HG03108 (cell line): Measurements from ENCODE around the gene RASIP1.
"Not testable (repeated sequence)": the region's sequence is repeated elsewhere in the genome, so short reads cannot be mapped to it uniquely, and the experiment has no call there.

Experiments
- ATAC-seq: cut with Tn5 transposase; IDR thresholded peaks from one replicate; pipeline ENCODE4 v1.9.1; 2021; ENCODE audit warnings: moderate library complexity; ENCODE audit not compliant: unreplicated experiment

The RASIP1 gene

GRCh38 chr19:48740164-48740972 lies at the start of gene RASIP1:
Gene RASIP1 (minus strand): TSS chr19:48740610. CDS start chr19:48740282, 328 bp downstream.
- no peak for ATAC-seq

- not testable (repeated sequence) for ATAC-seq
These were observed 46.9 kb upstream of the RASIP1 start for GRCh38 chr19:48787331-48787730.

- not testable (repeated sequence) for ATAC-seq
These were observed 46.0 kb upstream of the RASIP1 start for GRCh38 chr19:48786422-48786821.

- no peak for ATAC-seq
These were observed 44.1 kb upstream of the RASIP1 start for GRCh38 chr19:48784527-48784926.

GRCh38 chr19:48780631-48781391 lies 40.4 kb upstream of the RASIP1 start:
- ATAC-seq, result no peak

- ATAC-seq, result no peak
These were observed 39.2 kb upstream of the RASIP1 start for GRCh38 chr19:48779636-48780035.

GRCh38 chr19:48777720-48778119 lies 37.3 kb upstream of the RASIP1 start:
- ATAC-seq, result no peak

DNA sequence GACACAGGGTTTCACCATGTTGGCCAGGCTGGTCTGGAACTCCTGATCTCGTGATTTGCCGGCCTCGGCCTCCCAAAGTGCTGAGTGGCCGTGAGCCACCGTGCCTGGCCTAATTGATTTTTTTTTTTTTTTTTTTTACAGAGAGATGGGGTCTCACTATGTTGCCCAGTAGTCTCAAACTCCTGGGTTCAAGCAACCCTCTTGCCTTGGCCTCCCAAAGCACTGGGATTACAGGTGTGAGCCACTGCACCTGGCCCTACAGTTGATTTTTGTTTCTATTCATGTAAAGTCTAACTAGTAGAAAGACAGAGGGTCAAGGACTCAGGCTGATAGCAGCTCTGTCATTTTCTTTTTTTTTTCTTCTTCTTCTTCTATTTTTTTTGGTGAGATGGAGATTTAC lies 36.7 kb upstream of the RASIP1 start:
- ATAC-seq, result no peak

DNA sequence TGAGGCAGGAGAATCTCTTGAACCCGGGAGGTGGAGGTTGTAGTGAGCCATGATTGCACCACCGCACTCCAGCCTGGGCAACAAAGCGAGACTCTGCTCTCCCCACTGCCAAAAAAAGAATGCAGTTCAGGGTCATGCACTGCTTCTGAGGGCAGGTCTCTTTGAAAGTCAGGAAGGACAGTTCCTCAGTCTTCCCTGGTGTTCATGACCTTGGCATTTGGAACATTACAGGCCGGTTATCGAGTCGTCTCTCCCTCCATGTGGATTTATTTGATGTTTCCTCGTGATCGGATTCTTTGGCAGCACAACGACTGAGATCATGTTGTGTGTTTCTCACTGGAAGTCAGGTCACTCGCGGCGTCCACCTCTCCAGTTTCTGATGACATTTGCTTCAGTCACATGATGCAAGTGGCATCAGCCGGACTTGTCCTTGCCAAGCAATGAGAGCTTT lies 32.1 kb upstream of the RASIP1 start:
- ATAC-seq, result no peak

DNA sequence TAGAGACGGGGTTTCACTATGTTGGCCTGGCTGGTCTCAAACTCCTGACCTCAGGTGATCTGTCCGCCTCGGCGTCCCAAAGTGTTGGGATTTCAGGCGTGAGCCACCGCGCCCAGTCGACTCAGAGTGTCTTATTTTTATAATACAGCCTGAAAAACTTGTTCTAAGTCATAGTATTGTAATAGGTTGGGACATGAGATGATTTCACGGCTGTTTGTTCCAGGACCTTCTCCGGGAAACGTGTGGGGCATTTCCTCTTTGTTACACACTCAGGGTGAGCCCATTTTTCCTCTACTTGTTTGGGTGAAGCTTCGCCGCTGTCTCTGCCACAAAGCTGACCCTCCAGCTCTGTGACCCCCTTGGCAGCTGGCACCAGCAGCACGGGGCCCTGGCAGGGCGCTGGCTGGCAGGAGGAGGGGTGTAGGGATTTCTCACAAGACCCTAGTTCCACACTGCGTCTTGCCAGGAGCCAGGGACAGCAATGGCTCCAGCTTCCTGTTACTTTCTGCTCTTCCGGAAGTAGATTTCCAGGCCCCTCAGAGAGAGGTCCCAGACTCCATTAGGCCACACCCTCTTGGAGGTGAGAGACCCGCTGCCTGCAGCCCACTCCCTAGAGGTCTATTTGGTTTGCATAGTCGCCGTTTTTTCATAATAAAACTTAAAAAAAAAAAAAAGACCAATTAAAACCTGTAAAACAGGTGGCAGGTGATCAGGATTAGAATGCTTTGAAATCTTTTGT lies 30.5 kb upstream of the RASIP1 start:
- no peak for ATAC-seq

DNA sequence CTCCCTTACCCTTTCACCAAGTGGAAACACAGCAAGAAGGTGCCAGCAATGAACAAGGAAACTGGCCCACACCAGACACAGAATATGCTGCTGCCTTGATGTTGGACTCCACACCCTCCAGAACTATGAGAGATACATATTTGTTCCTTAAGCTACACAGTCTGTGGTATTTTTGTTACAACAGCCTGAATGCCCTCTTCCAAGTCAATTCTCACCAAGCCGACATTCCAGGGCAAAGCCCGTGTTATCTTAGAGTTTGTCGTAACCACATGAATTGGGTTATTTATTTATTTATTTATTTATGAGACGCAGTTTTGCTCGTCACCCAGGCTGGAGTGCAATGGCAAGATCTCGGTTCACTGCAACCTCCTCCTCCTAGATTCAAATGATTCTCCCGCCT lies 29.9 kb upstream of the RASIP1 start:
- ATAC-seq, result no peak

- no peak for ATAC-seq
These were observed 28.7 kb upstream of the RASIP1 start for GRCh38 chr19:48768994-48769713.

DNA sequence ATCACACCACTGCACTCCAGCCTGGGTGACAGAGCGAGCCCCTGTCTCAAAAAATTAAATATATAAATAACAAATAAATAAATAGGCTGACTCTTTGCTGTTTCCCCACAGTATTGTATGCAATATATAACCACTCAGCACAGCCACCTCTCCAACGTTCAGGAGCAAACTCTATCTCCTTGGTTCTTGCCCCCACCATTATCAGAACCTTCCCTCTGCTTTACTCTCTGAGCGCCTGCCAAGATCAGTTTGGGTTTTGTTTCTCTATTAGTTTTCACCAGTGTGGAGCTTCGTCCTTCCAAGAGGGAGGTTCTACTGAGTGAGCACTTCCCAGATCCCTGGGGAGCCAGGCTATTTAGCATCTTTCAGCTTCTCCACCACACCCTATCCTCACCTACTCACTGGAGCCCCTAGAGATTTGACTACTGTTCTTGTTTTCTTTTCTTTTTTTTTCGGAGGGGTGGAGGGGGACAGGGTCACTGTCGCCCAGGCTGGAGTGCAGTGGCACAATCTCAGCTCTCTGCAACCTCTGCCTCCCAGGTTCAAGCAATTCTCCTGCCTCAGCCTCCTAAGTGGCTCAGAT lies 27.9 kb upstream of the RASIP1 start:
- ATAC-seq, result not testable (repeated sequence)

DNA sequence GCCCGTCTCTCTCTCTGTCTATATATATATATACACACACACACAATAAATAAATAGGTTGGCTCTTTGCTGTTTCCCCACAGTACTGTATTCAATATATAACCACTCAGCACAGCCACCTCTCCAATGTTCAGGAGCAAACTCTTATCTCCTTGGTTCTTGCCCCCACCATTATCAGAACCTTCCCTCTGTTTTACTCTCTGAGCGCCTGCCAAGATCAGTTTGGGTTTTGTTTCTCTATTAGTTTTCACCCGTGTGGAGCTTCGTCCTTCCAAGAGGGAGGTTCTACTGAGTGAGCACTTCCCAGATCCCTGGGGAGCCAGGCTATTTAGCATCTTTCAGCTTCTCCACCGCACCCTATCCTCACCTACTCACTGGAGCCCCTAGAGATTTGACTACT lies 25.4 kb upstream of the RASIP1 start:
- not testable (repeated sequence) for ATAC-seq

DNA sequence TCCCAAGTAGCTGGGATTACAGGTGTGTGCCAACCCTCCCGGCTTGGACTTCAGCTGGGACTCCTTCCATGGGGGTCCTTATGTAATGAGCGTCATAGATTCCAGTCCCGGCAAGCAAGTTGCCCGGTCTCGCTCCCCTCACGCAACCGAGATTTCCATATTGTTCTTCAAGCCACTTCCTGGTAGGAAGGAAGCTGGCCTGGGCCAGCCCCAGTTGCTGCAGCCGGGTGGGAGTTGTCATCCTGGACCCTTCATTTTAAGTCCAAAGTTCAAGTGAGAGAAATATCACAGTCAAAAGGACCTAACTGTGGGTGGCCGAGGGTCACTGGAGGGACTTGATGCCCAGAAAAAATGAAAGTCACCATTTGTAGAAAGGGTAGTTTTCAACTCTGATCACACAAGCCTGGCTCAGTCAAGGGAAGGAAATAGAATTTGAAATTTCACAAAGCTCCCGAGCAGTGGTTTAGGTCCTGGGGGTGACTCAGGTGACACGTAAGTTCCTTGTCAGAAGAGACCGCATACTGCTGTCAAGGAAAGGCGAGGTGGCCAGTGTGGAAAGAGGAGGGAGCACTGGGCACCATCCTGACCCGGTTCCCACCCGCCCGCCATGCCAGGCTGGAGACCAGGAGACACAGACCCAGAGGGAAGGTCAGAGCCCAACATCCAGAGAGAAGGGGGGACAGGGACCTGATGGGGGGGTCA lies 20.2 kb upstream of the RASIP1 start:
- ATAC-seq, result no peak

DNA sequence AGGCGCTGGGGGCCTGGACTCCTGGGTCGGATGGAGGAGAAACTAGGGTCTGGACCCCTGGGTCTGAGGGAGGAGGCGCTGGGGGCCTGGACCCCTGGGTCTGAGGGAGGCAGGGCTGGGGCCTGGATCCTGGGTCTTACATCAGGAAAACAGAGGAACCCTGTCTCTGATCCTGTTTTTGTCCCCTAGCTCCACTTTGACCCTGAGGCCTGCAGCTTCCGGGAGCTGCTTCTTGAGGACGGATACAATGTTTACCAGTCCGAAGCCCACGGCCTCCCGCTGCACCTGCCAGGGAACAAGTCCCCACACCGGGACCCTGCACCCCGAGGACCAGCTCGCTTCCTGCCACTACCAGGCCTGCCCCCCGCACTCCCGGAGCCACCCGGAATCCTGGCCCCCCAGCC lies 17.3 kb upstream of the RASIP1 start:
- ATAC-seq, result no peak

GRCh38 chr19:48757089-48757675 lies 16.8 kb upstream of the RASIP1 start:
- no peak for ATAC-seq

- ATAC-seq, result no peak
These were observed 16.3 kb upstream of the RASIP1 start for GRCh38 chr19:48756686-48757085.

DNA sequence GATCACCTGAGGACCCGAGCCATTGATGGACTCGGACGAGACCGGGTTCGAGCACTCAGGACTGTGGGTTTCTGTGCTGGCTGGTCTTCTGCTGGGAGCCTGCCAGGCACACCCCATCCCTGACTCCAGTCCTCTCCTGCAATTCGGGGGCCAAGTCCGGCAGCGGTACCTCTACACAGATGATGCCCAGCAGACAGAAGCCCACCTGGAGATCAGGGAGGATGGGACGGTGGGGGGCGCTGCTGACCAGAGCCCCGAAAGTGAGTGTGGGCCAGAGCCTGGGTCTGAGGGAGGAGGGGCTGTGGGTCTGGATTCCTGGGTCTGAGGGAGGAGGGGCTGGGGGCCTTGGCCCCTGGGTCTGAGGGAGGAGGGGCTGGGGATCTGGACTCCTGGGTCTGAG lies 15.8 kb upstream of the RASIP1 start:
- ATAC-seq, result no peak
